ENCODE measurements around the gene TXK. TPM values are rescaled to one million over a fixed set of nuclear protein-coding genes. Genes with fewer than 3 reads are reported as not detected.

The TXK gene
- total RNA-seq, 1 experiment from 2014 or later, result 1.7 TPM

DNA sequence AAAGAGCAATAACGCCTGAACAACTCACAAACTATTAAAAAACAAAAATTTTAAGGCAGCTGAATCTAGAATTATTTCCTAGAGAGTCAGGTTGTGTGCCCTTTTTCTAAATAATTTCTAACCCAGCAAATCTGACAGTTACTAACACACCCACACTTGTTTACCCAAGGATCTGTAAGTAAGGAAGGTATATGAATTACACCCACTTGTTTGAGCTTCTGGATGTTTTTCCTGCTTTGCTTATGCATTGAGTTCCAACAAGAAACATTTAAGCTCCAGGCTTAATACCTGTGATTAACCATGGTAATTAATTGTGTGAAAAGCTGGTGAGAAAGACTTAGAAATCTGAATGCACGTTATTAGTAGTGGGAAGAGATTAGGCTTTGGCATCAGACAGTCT is 115.9 kb downstream of the TXK start:
- Histone ChIP-seq H3K4me1 (peaks cover 28% of the 10 kb centered on the region), H3K4me3 (ENCODE audit: low read depth, low read length) (no peak overlapping the region), H3K36me3 (ENCODE audit: control insufficient read depth, insufficient read depth, low read length) (no peaks in the 10 kb centered on the region), H3K27me3 (replicated peaks; ENCODE audit: control insufficient read depth, insufficient read depth, low read length) (no peaks in the 10 kb centered on the region), H3K9me3 (no peaks in the 10 kb centered on the region)
- no peaks in the 10 kb centered on the region for H3K27me3 Mint-ChIP-seq (ENCODE audit: insufficient read depth, unreplicated experiment)
- TF ChIP-seq, protein P1, sequence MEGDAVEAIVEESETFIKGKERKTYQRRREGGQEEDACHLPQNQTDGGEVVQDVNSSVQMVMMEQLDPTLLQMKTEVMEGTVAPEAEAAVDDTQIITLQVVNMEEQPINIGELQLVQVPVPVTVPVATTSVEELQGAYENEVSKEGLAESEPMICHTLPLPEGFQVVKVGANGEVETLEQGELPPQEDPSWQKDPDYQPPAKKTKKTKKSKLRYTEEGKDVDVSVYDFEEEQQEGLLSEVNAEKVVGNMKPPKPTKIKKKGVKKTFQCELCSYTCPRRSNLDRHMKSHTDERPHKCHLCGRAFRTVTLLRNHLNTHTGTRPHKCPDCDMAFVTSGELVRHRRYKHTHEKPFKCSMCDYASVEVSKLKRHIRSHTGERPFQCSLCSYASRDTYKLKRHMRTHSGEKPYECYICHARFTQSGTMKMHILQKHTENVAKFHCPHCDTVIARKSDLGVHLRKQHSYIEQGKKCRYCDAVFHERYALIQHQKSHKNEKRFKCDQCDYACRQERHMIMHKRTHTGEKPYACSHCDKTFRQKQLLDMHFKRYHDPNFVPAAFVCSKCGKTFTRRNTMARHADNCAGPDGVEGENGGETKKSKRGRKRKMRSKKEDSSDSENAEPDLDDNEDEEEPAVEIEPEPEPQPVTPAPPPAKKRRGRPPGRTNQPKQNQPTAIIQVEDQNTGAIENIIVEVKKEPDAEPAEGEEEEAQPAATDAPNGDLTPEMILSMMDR (IDR thresholded peaks at IDR 0.05; ENCODE audit: insufficient read depth in 1 of 2, low read depth in 1 of 2, low read length in 1 of 2, severe bottlenecking in 1 of 2, unreplicated experiment in 1 of 2), result no peak
- H3K4me1 Mint-ChIP-seq (ENCODE audit: low read depth, unreplicated experiment), result peaks cover 26% of the 10 kb centered on the region
- no TSS peak for BruUV-seq (replicated peaks)
- H3K27ac Mint-ChIP-seq (ENCODE audit: unreplicated experiment), result no peak overlapping the region
- POLR2A ChIA-PET, result no interaction called here
- H3K36me3 Mint-ChIP-seq (ENCODE audit: insufficient read depth, unreplicated experiment), result peaks cover 23% of the 10 kb centered on the region
- intact Hi-C loops (cut with micrococcal nuclease; ENCODE audit: unreplicated experiment), result loop anchor here (5.0 kb wide), 1 partner anchor 106 kb away; the partner anchor contains the start of gene NFXL1
- CTCF ChIA-PET, result no interaction called here
- no peaks in the 10 kb centered on the region for H3K9me3 Mint-ChIP-seq (ENCODE audit: unreplicated experiment)
- H3K4me3 Mint-ChIP-seq (ENCODE audit: unreplicated experiment), result peak overlapping the region; percentile 93
- DNase-seq, result no peak

DNA sequence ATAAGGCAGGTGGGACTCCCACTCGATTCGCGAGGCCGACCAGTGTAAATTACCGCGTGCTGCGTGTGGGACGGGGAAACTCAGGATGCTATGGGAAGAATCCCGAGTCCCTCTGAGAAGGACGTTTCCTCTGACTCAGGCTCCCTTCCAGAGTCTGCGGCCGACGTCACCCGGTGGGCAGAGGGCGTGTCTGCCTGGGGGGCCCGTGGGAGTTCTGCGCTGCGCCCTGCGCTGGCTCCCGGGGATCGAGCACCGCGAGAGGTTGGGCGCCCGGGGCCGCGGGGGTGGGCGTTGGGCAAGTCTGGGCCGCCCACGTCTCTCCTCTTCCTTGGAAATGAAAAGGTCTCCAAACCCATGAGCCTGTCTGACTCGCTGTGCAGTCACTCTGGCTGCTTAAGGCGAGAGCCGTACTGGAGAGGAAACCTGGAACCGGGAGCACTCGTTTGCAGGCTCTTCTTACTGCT is 116.9 kb downstream of the TXK start:
- CTCF ChIA-PET, result interaction anchor here (0.6 kb wide), 1 partner anchor 431 kb away, joined by 3 read pairs; no protein-coding TSS in a partner anchor
- BruUV-seq (replicated peaks), result TSS peak; percentile 61
- intact Hi-C loops (cut with micrococcal nuclease; ENCODE audit: unreplicated experiment), result loop anchor here (2.0 to 5.0 kb wide), 5 partner anchors 26 to 105 kb away; partner anchors contain the start of gene NFXL1

More for the DNA sequence above, 116.9 kb downstream of the TXK start:
- peaks cover 25% of the 10 kb centered on the region for H3K4me1 ChIP-seq
- no peaks in the 10 kb centered on the region for H3K36me3 ChIP-seq (ENCODE audit: control insufficient read depth, insufficient read depth, low read length)
- no peaks in the 10 kb centered on the region for H3K9me3 ChIP-seq
- Mint-ChIP-seq H3K27me3 (ENCODE audit: insufficient read depth, unreplicated experiment) (no peaks in the 10 kb centered on the region), H3K9me3 (ENCODE audit: unreplicated experiment) (no peaks in the 10 kb centered on the region), H3K36me3 (ENCODE audit: insufficient read depth, unreplicated experiment) (peaks cover 30% of the 10 kb centered on the region), H3K4me3 (ENCODE audit: unreplicated experiment) (peak overlapping the region; percentile 93), H3K27ac (ENCODE audit: unreplicated experiment) (peak overlapping the region; percentile 89), H3K4me1 (ENCODE audit: low read depth, unreplicated experiment) (peaks cover 23% of the 10 kb centered on the region)
- POLR2A ChIA-PET, result no interaction called here
- no peaks in the 10 kb centered on the region for H3K27me3 ChIP-seq (replicated peaks; ENCODE audit: control insufficient read depth, insufficient read depth, low read length)
- TF ChIP-seq, protein P1 (IDR thresholded peaks at IDR 0.05; ENCODE audit: insufficient read depth in 1 of 2, low read depth in 1 of 2, low read length in 1 of 2, severe bottlenecking in 1 of 2, unreplicated experiment in 1 of 2), result no peak
- peak; percentile 78 to 80 for DNase-seq
- H3K4me3 ChIP-seq (ENCODE audit: low read depth, low read length), result peak overlapping the region; percentile 94

Other genes with a start within 250 kb of the TXK start
- gene NFXL1, start 219.7 kb downstream of the TXK start, total RNA-seq (2022), result 22.5 and 22.8 TPM in 2 replicates
- gene CNGA1, start 117.6 kb downstream of the TXK start, total RNA-seq (2022), result 1.5 and 1.8 TPM in 2 replicates
- 17.0 and 18.1 TPM in 2 replicates for gene NIPAL1, start 117.5 kb downstream of the TXK start, total RNA-seq (2022)
- gene TEC, start 135.6 kb upstream of the TXK start, total RNA-seq (2022), result 2.0 and 2.2 TPM in 2 replicates
- gene SLAIN2, start 207.3 kb upstream of the TXK start, total RNA-seq (2022), result 44.8 and 46.6 TPM in 2 replicates